Body of pancreas (tissue), 4 donors: ENCODE data around the gene ADAMTSL1. TPM values are rescaled to one million over a fixed set of nuclear protein-coding genes. Genes with fewer than 3 reads are reported as not detected.

Experiments
- ATAC-seq: fragments of 150-250 bp; one replicate; pipeline ENCODE4 v1.9.1; 2016
- DNase-seq, 4 donors: peaks; one replicate each; pipeline ENCODE4 v3.0.0-alpha.2; 2019
- H3K27ac ChIP-seq, 4 donors: fragments of 200-600 bp; sonication (generic); 1 replicate in 3 of 4; 2 replicates in 1 of 4; pipeline versions ENCODE4 v1.5.1 to v1.6.1; 2016 to 2019; ENCODE audit warnings: mild to moderate bottlenecking in 1 of 4, mixed read lengths in 1 of 4, moderate library complexity in 1 of 4
- H3K27me3 ChIP-seq, 2 donors: fragments of 200-600 bp; sonication (generic); one replicate each; pipeline ENCODE4 v1.6.0; 2016; ENCODE audit warnings: mild to moderate bottlenecking in 1 of 2
- H3K36me3 ChIP-seq, 2 donors: fragments of 200-600 bp; sonication (generic); replicated peaks in 1 of 2; 2 replicates each; pipeline ENCODE4 v1.5.1; 2016; ENCODE audit warnings: low read depth in 2 of 2; ENCODE audit not compliant: insufficient read depth in 1 of 2
- H3K4me1 ChIP-seq: fragments of 200-600 bp; sonication (generic); one replicate; pipeline ENCODE4 v1.6.0; 2016
- H3K4me3 ChIP-seq, 2 donors: fragments of 200-600 bp; sonication (generic); 1 replicate in 1 of 2; 2 replicates in 1 of 2; pipeline ENCODE4 v1.5.1; 2016 to 2019
- H3K9me3 ChIP-seq, 3 donors: fragments of 200-600 bp; sonication (generic); 1 replicate in 2 of 3; 2 replicates in 1 of 3; pipeline ENCODE4 v1.5.1; 2016
- CTCF ChIP-seq, 7 experiments: fragments of 450-650 bp in 4 of 7; fragments of 200-600 bp in 3 of 7; sonication (generic) in 3 of 7; IDR thresholded peaks; one replicate each; pipeline ENCODE4 v1.5.1; 2016 to 2019; ENCODE audit warnings: antibody characterized with exemption in 7 of 7
- POLR2A ChIP-seq, 3 donors: fragments of 450-650 bp; IDR thresholded peaks; one replicate each; pipeline ENCODE4 v1.6.1; 2016; ENCODE audit warnings: antibody characterized with exemption in 3 of 3, mild to moderate bottlenecking in 2 of 3
- WGBS, 2 donors: methylation state at CpG; one replicate each; pipeline ENCODE4 v1.1.5; 2017; 5-methylcytosine and 5-hydroxymethylcytosine counted together
- intact Hi-C: fragments of 100-400 bp; cut with DNase I; formaldehyde crosslinking; loops from one replicate; pipeline ENCODE4 v1.15.1; 2023
- total RNA-seq, 2 donors: library from RNA; depleted of rRNA; stranded (reverse); fragments of >200 nt; gene quantifications; one replicate each; pipeline ENCODE4 v1.1.0, GENCODE V29; 2016

Gene ADAMTSL1
- total RNA-seq, 2 donors from 2014 or later: 0.52 to 0.99 TPM

GRCh38 chr9:18516965-18517364 is 43.0 kb downstream of the ADAMTSL1 start:
- Histone ChIP-seq H3K27me3 (no peaks in the 10 kb centered on the region), H3K36me3 (no peaks in the 10 kb centered on the region), H3K4me1 (no peaks in the 10 kb centered on the region), H3K27ac (no peak overlapping the region), H3K4me3 (no peak overlapping the region), H3K9me3 (no peaks in the 10 kb centered on the region)
- ATAC-seq (no peak), DNase-seq (no peak)
- TF ChIP-seq POLR2A (IDR thresholded peaks at IDR 0.05) (no peak), CTCF (IDR thresholded peaks at IDR 0.05) (no peak)
- 48 to 55% methylated on average over 2 of the region's 2 CpGs for WGBS, 2 donors
- intact Hi-C loops: no loop called here

- 68 to 70% methylated on average over 3 of the region's 3 CpGs for WGBS, 2 donors
- TF ChIP-seq CTCF (IDR thresholded peaks at IDR 0.05) (no peak), POLR2A (IDR thresholded peaks at IDR 0.05) (no peak)
- H3K27me3 ChIP-seq: no peaks in the 10 kb centered on the region
- intact Hi-C loops: no loop called here
- no peaks in the 10 kb centered on the region for H3K36me3 ChIP-seq
- DNase-seq: no peak
- no peaks in the 10 kb centered on the region for H3K4me1 ChIP-seq
- no peak overlapping the region for H3K27ac ChIP-seq
- no peak for ATAC-seq
- no peak overlapping the region for H3K4me3 ChIP-seq
- H3K9me3 ChIP-seq: no peaks in the 10 kb centered on the region
These were observed 46.6 kb downstream of the ADAMTSL1 start for GRCh38 chr9:18520416-18521047.

- Histone ChIP-seq H3K9me3 (no peaks in the 10 kb centered on the region), H3K4me1 (no peaks in the 10 kb centered on the region), H3K27me3 (no peaks in the 10 kb centered on the region), H3K4me3 (no peak overlapping the region), H3K36me3 (no peaks in the 10 kb centered on the region), H3K27ac (no peak overlapping the region)
- intact Hi-C loops: no loop called here
- WGBS, 2 donors: 50 to 60% methylated on average over 3 of the region's 3 CpGs
- DNase-seq: no peak
- ATAC-seq: no peak
- TF ChIP-seq POLR2A (IDR thresholded peaks at IDR 0.05) (no peak), CTCF (IDR thresholded peaks at IDR 0.05) (no peak)
These were observed 52.7 kb downstream of the ADAMTSL1 start for GRCh38 chr9:18526685-18527084.

- Histone ChIP-seq H3K4me3 (no peak overlapping the region), H3K36me3 (no peaks in the 10 kb centered on the region), H3K4me1 (no peaks in the 10 kb centered on the region), H3K27me3 (no peaks in the 10 kb centered on the region), H3K9me3 (peaks cover 0 to 7% (median 3%) of the 10 kb centered on the region in 3 donors), H3K27ac (no peak overlapping the region)
- WGBS, 2 donors: 56 to 58% methylated on average over 7 of the region's 7 CpGs
- TF ChIP-seq CTCF (IDR thresholded peaks at IDR 0.05) (no peak), POLR2A (IDR thresholded peaks at IDR 0.05) (no peak)
- ATAC-seq (no peak), DNase-seq (no peak)
- intact Hi-C loops: no loop called here
These were observed 57.4 kb downstream of the ADAMTSL1 start for GRCh38 chr9:18531136-18532065.
